HG03175 (cell line): ENCODE measurements around the gene ZNF33A.
"Not testable (repeated sequence)": the region's sequence is repeated elsewhere in the genome, so short reads cannot be mapped to it uniquely, and the experiment has no call there.

Experiments
- ATAC-seq: cut with Tn5 transposase; IDR thresholded peaks from one replicate; pipeline ENCODE4 v1.9.1; 2021; ENCODE audit warnings: mild to moderate bottlenecking, moderate library complexity; ENCODE audit not compliant: unreplicated experiment

The ZNF33A gene

GRCh38 chr10:38043516-38043915 is 33.0 kb downstream of the ZNF33A start:
- ATAC-seq, result no peak

- no peak for ATAC-seq
Observed at GRCh38 chr10:38045129-38045528, 34.7 kb downstream of the ZNF33A start.

- no peak for ATAC-seq
Observed at GRCh38 chr10:38047666-38048065, 37.2 kb downstream of the ZNF33A start.

- no peak for ATAC-seq
Observed at GRCh38 chr10:38050212-38050611, 39.7 kb downstream of the ZNF33A start.

- ATAC-seq, result no peak
Observed at GRCh38 chr10:38054361-38054797, 43.9 kb downstream of the ZNF33A start.

GRCh38 chr10:38055274-38055894 is 44.9 kb downstream of the ZNF33A start:
- ATAC-seq, result not testable (repeated sequence)

- ATAC-seq, result not testable (repeated sequence)
Observed at GRCh38 chr10:38069663-38070062, 59.2 kb downstream of the ZNF33A start.

- no peak for ATAC-seq
Observed at GRCh38 chr10:38070501-38070900, 60.0 kb downstream of the ZNF33A start.

GRCh38 chr10:38072552-38072951 is 62.1 kb downstream of the ZNF33A start:
- no peak for ATAC-seq

GRCh38 chr10:38076687-38077086 is 66.2 kb downstream of the ZNF33A start:
- no peak for ATAC-seq

GRCh38 chr10:38093318-38093717 is 82.8 kb downstream of the ZNF33A start:
- ATAC-seq, result not testable (repeated sequence)

GRCh38 chr10:38093816-38094157 is 83.3 kb downstream of the ZNF33A start:
- ATAC-seq, result peak; percentile 16

- ATAC-seq, result peak; percentile 97
Observed at GRCh38 chr10:38094158-38094926, 83.9 kb downstream of the ZNF33A start, which contains the start of gene ZNF37A. Gene ZNF37A (plus strand): TSS chr10:38094337. CDS start chr10:38096618, 2,281 bp downstream.

GRCh38 chr10:38094927-38095574 is 84.6 kb downstream of the ZNF33A start:
- no peak for ATAC-seq

GRCh38 chr10:38102880-38103279 is 92.4 kb downstream of the ZNF33A start:
- no peak for ATAC-seq

- no peak for ATAC-seq
Observed at GRCh38 chr10:38103756-38104155, 93.3 kb downstream of the ZNF33A start.

GRCh38 chr10:38112159-38112558 is 101.7 kb downstream of the ZNF33A start:
- ATAC-seq, result no peak
